Left renal cortex interstitium (tissue), 4 donors: Measurements from ENCODE around the gene DNAJB6. TPM values are rescaled to one million over a fixed set of nuclear protein-coding genes. Genes with fewer than 3 reads are reported as not detected.

Experiments used
- DNase-seq, 4 donors: peaks; one replicate each; pipeline ENCODE4 v3.0.0-alpha.2; 2013; ENCODE audit warnings: low read depth in 4 of 4, low spot score in 2 of 4, missing footprints in 1 of 4
- polyA plus RNA-seq, 4 donors: library from polyadenylated mRNA; unstranded; fragments of 120-200 nt; gene quantifications; one replicate each; pipeline ENCODE4 v1.2.1, GENCODE V29; 2013; ENCODE audit not compliant: insufficient read length in 4 of 4

The DNAJB6 gene
- polyA plus RNA-seq: 100 to 1,000 TPM; 140 to 183 (median 158) TPM

- peak; percentile 84 to 89 (median 87) for DNase-seq
Measured at GRCh38 chr7:157336383-157337315, at the start of gene DNAJB6. Gene DNAJB6, plus strand, starts transcription at chr7:157337004. Its CDS starts 21,569 bp downstream, at chr7:157358573.

- DNase-seq: no peak
Measured at GRCh38 chr7:157291404-157292080, 45.3 kb upstream of the DNAJB6 start.

GRCh38 chr7:157292258-157292657 is 44.5 kb upstream of the DNAJB6 start:
- DNase-seq: no peak

- no peak for DNase-seq
Measured at GRCh38 chr7:157292770-157293412, 43.9 kb upstream of the DNAJB6 start.

- DNase-seq: no peak
Measured at GRCh38 chr7:157293413-157293788, 43.4 kb upstream of the DNAJB6 start.

GRCh38 chr7:157294773-157295172 is 42.0 kb upstream of the DNAJB6 start:
- no peak for DNase-seq

- no peak for DNase-seq
Measured at GRCh38 chr7:157295338-157295737, 41.5 kb upstream of the DNAJB6 start.

GRCh38 chr7:157297185-157297584 is 39.6 kb upstream of the DNAJB6 start:
- DNase-seq: no peak

- no peak for DNase-seq
Measured at GRCh38 chr7:157299317-157299612, 37.5 kb upstream of the DNAJB6 start.

GRCh38 chr7:157299613-157300368 is 37.0 kb upstream of the DNAJB6 start:
- no peak for DNase-seq

GRCh38 chr7:157300369-157300825 is 36.4 kb upstream of the DNAJB6 start:
- DNase-seq: no peak

- DNase-seq: no peak
Measured at GRCh38 chr7:157301610-157302120, 35.1 kb upstream of the DNAJB6 start.

- DNase-seq: no peak
Measured at GRCh38 chr7:157306846-157307838, 29.7 kb upstream of the DNAJB6 start.

GRCh38 chr7:157309988-157310668 is 26.7 kb upstream of the DNAJB6 start:
- DNase-seq: no peak

- DNase-seq: no peak
Measured at GRCh38 chr7:157310676-157311185, 26.1 kb upstream of the DNAJB6 start.

GRCh38 chr7:157312941-157313340 is 23.9 kb upstream of the DNAJB6 start:
- no peak for DNase-seq

GRCh38 chr7:157313645-157314044 is 23.2 kb upstream of the DNAJB6 start:
- no peak for DNase-seq

- no peak for DNase-seq
Measured at GRCh38 chr7:157318015-157318706, 18.6 kb upstream of the DNAJB6 start.
